Measurements from ENCODE around the gene LDHAL6A. TPM values are rescaled to one million over a fixed set of nuclear protein-coding genes. Genes with fewer than 3 reads are reported as not detected.

The LDHAL6A gene
- total and polyA plus RNA-seq, 2 of the 13 experiments (the other 11 are each of a cell fraction or from before 2014, with no cell fraction given), result not detected

Other genes with a start within 250 kb of the LDHAL6A start
- 147 and 253 TPM in 2 replicates for gene SAA4, start 219.1 kb upstream of the LDHAL6A start, total RNA-seq (2016; rRNA removed; fragmentation: Illumina TruSeq; extraction: Trizol)
- gene SAA4, start 219.1 kb upstream of the LDHAL6A start, polyA plus RNA-seq (2011; rRNA removed), result 53.4 and 94.1 TPM in 2 replicates
- 0.27 TPM in 1 of 2 replicates, not detected in the other for gene SAA2, start 207.2 kb upstream of the LDHAL6A start, total RNA-seq (2016; rRNA removed; fragmentation: Illumina TruSeq; extraction: Trizol)
- 0.12 TPM in 1 of 2 replicates, not detected in the other for gene SAA2, start 207.2 kb upstream of the LDHAL6A start, polyA plus RNA-seq (2011; rRNA removed)
- gene SAA1, start 189.6 kb upstream of the LDHAL6A start, total RNA-seq (2016; rRNA removed; fragmentation: Illumina TruSeq; extraction: Trizol), result not detected in 2 replicates
- gene SAA1, start 189.6 kb upstream of the LDHAL6A start, polyA plus RNA-seq (2011; rRNA removed), result not detected in 2 replicates
- 25.5 and 31.8 TPM in 2 replicates for gene HPS5, start 133.7 kb upstream of the LDHAL6A start, total RNA-seq (2016; rRNA removed; fragmentation: Illumina TruSeq; extraction: Trizol)
- gene HPS5, start 133.7 kb upstream of the LDHAL6A start, polyA plus RNA-seq (2011; rRNA removed), result 5.4 and 6.6 TPM in 2 replicates
- gene GTF2H1, start 133.3 kb upstream of the LDHAL6A start, total RNA-seq (2016; rRNA removed; fragmentation: Illumina TruSeq; extraction: Trizol), result 51.4 and 70.0 TPM in 2 replicates
- 15.2 and 15.7 TPM in 2 replicates for gene GTF2H1, start 133.3 kb upstream of the LDHAL6A start, polyA plus RNA-seq (2011; rRNA removed)
- 805 and 1,257 TPM in 2 replicates for gene LDHA, start 61.3 kb upstream of the LDHAL6A start, total RNA-seq (2016; rRNA removed; fragmentation: Illumina TruSeq; extraction: Trizol)
- gene LDHA, start 61.3 kb upstream of the LDHAL6A start, polyA plus RNA-seq (2011; rRNA removed), result 1,112 and 1,547 TPM in 2 replicates
- gene LDHC, start 43.5 kb upstream of the LDHAL6A start, total RNA-seq (2016; rRNA removed; fragmentation: Illumina TruSeq; extraction: Trizol), result not detected in 2 replicates
- gene LDHC, start 43.5 kb upstream of the LDHAL6A start, polyA plus RNA-seq (2011; rRNA removed), result not detected in 2 replicates
- gene TSG101, start 71.1 kb downstream of the LDHAL6A start, total RNA-seq (2016; rRNA removed; fragmentation: Illumina TruSeq; extraction: Trizol), result 69.3 and 96.3 TPM in 2 replicates
- 200 and 206 TPM in 2 replicates for gene TSG101, start 71.1 kb downstream of the LDHAL6A start, polyA plus RNA-seq (2011; rRNA removed)
- gene UEVLD, start 132.9 kb downstream of the LDHAL6A start, total RNA-seq (2016; rRNA removed; fragmentation: Illumina TruSeq; extraction: Trizol), result 13.7 and 21.1 TPM in 2 replicates
- 5.4 and 5.7 TPM in 2 replicates for gene UEVLD, start 132.9 kb downstream of the LDHAL6A start, polyA plus RNA-seq (2011; rRNA removed)
- gene MISFA, start 143.9 kb downstream of the LDHAL6A start, total RNA-seq (2016; rRNA removed; fragmentation: Illumina TruSeq; extraction: Trizol), result 4.8 and 5.4 TPM in 2 replicates
- gene MISFA, start 143.9 kb downstream of the LDHAL6A start, polyA plus RNA-seq (2011; rRNA removed), result 0.90 and 1.4 TPM in 2 replicates
- 14.8 and 22.2 TPM in 2 replicates for gene SPTY2D1, start 178.5 kb downstream of the LDHAL6A start, total RNA-seq (2016; rRNA removed; fragmentation: Illumina TruSeq; extraction: Trizol)
- gene SPTY2D1, start 178.5 kb downstream of the LDHAL6A start, polyA plus RNA-seq (2011; rRNA removed), result 5.4 and 6.9 TPM in 2 replicates
- 0.07 TPM in 1 of 2 replicates, not detected in the other for gene TMEM86A, start 242.9 kb downstream of the LDHAL6A start, total RNA-seq (2016; rRNA removed; fragmentation: Illumina TruSeq; extraction: Trizol)
- gene TMEM86A, start 242.9 kb downstream of the LDHAL6A start, polyA plus RNA-seq (2011; rRNA removed), result 0.03 and 0.04 TPM in 2 replicates

Measured in HepG2 (cell line).